ENCODE data around the gene PPP1R37. TPM values are rescaled to one million over a fixed set of nuclear protein-coding genes. Genes with fewer than 3 reads are reported as not detected.

Gene PPP1R37
- total RNA-seq, 1 donor from 2014 or later: 19.2 TPM

DNA sequence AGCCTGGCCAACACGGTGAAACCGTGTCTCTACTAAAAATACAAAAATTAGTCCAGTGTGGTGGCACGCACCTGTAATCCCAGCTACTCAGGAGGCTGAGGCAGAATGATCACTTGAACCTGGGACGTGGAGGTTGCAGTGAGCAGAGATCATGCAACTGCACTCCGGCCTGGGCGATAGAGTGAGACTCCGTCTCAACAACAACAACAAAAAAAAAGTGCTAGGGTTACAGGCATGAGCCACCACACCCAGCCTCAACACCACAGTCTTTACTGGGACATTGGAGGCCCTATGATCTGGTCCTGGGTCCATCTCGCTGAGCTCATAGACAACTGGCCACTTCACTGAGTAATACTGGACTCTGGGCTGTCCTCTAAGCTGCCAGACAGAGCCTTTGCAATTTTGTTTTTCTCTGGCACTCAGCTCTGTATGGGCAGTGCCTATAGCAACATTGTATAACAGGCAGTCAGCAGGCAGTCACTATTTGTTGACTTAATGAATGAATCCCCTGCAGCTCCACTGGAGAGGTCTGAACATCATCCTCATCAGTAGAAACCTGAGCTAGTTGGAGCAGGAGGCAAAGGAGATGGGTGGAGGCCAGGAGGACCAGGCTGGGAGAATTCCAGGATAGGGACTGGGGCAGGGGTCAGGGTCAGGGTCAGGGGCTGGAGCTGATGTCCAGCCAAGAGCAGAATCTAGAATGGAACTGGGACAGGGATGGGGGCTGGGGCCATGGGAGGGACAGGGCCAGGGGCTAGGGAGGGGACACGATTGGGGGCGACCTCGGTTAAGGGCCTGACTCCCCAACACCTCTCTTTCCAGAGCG, 93.7 kb downstream of the PPP1R37 start:
- no peak overlapping the region for H3K4me3 ChIP-seq (ENCODE audit: low read depth, low read length)
- TF ChIP-seq, protein P1, sequence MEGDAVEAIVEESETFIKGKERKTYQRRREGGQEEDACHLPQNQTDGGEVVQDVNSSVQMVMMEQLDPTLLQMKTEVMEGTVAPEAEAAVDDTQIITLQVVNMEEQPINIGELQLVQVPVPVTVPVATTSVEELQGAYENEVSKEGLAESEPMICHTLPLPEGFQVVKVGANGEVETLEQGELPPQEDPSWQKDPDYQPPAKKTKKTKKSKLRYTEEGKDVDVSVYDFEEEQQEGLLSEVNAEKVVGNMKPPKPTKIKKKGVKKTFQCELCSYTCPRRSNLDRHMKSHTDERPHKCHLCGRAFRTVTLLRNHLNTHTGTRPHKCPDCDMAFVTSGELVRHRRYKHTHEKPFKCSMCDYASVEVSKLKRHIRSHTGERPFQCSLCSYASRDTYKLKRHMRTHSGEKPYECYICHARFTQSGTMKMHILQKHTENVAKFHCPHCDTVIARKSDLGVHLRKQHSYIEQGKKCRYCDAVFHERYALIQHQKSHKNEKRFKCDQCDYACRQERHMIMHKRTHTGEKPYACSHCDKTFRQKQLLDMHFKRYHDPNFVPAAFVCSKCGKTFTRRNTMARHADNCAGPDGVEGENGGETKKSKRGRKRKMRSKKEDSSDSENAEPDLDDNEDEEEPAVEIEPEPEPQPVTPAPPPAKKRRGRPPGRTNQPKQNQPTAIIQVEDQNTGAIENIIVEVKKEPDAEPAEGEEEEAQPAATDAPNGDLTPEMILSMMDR (IDR thresholded peaks at IDR 0.05; ENCODE audit: insufficient read depth, low read length, severe bottlenecking): no peak

DNA sequence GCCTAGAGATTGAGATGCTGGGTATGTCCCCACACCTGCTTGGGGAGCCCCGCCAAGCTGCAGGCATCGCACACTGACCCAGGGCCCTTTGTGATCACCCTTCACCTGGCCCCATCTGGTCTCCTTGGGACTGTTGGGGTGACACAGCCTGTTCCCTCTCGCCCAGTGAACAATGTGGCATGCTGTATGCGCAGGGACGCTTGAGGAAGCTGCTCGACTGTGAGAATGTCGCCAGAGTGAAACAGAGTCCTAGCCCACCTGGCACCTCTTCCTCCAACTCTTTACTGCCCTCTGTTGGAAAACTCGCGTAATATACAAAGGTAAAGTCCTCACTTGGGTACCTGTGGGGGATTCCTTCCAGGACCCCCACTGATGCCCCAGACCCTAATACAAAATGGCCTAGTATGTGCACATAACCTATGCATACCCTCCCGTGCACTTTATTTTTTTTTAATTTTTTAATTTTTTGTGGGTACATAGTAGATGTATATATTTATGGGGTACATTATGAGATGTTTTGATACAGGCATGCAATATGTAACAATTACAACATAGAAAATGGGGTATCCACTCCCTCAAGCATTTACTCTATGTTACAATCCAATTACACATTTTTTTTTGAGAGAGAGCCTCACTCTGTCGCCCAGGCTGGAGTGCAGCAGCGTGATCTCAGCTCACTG, 94.6 kb downstream of the PPP1R37 start:
- TF ChIP-seq, protein P1 (IDR thresholded peaks at IDR 0.05; ENCODE audit: insufficient read depth, low read length, severe bottlenecking): peak; percentile 71
- Histone ChIP-seq H3K36me3 (ENCODE audit: control insufficient read depth, insufficient read depth, low read length) (no peaks in the 10 kb centered on the region), H3K4me3 (ENCODE audit: low read depth, low read length) (no peak overlapping the region), H3K27me3 (ENCODE audit: control insufficient read depth, insufficient read depth, low read length) (no peaks in the 10 kb centered on the region)
- no peak for FAIRE-seq
- no peak for DNase-seq (ENCODE audit: low read depth)

More for the DNA sequence above, 93.7 kb downstream of the PPP1R37 start:
- no peak for DNase-seq (ENCODE audit: low read depth)
- Histone ChIP-seq H3K36me3 (ENCODE audit: control insufficient read depth, insufficient read depth, low read length) (no peaks in the 10 kb centered on the region), H3K27me3 (ENCODE audit: control insufficient read depth, insufficient read depth, low read length) (no peaks in the 10 kb centered on the region)
- no peak for FAIRE-seq

DNA sequence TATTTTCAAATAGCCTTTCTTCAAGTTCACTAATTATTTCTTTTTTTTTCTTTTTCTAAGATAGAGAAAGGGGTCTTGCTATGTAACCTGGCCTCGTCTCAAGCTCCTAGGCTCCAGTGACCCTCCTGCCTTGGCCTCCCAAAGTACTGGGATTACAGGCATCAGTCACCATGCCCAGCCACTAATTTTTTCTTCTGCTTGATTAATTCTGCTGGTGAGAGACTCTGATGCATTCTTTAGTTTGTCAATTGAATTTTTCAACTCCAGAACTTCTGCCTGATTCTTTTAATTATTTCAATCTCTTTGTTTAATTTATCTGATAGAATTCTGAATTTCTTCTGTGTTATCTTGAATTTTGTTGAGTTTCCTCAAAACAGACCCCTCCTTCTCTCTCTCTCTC, 97.0 kb downstream of the PPP1R37 start:
- no peak for FAIRE-seq
- TF ChIP-seq, protein P1 (IDR thresholded peaks at IDR 0.05; ENCODE audit: insufficient read depth, low read length, severe bottlenecking): no peak
- H3K36me3 ChIP-seq (ENCODE audit: control insufficient read depth, insufficient read depth, low read length): no peaks in the 10 kb centered on the region
- H3K27me3 ChIP-seq (ENCODE audit: control insufficient read depth, insufficient read depth, low read length): no peaks in the 10 kb centered on the region
- no peak overlapping the region for H3K4me3 ChIP-seq (ENCODE audit: low read depth, low read length)
- no peak for DNase-seq (ENCODE audit: low read depth)

- Histone ChIP-seq H3K36me3 (ENCODE audit: control insufficient read depth, insufficient read depth, low read length) (no peaks in the 10 kb centered on the region), H3K4me3 (ENCODE audit: low read depth, low read length) (no peak overlapping the region), H3K27me3 (ENCODE audit: control insufficient read depth, insufficient read depth, low read length) (no peaks in the 10 kb centered on the region)
- FAIRE-seq (no peak), DNase-seq (ENCODE audit: low read depth) (peak; percentile 94)
- TF ChIP-seq, protein P1 (IDR thresholded peaks at IDR 0.05; ENCODE audit: insufficient read depth, low read length, severe bottlenecking): peak; percentile 10
Observed at GRCh38 chr19:45191375-45191774, 98.4 kb downstream of the PPP1R37 start.

DNA sequence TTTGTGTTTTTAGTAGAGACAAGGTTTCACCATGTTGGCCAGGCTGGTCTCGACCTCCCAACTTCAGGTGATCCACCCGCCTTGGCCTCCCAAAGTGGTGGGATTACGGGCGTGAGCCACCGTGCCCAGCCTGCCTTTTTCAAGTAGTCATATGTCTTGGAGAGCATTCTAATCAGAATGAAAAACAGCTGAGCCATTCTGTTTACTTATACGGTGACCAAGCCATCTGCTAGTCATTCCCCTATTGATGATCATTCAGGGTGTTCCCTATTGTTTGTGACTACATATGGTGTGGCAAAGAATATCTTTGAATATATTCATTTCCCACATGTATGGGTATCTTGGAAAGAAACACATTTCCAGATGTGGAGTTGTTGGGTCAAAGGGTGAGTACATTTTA, 102.8 kb downstream of the PPP1R37 start:
- Histone ChIP-seq H3K36me3 (ENCODE audit: control insufficient read depth, insufficient read depth, low read length) (no peaks in the 10 kb centered on the region), H3K4me3 (ENCODE audit: low read depth, low read length) (no peak overlapping the region), H3K27me3 (ENCODE audit: control insufficient read depth, insufficient read depth, low read length) (no peaks in the 10 kb centered on the region)
- no peak for FAIRE-seq
- DNase-seq (ENCODE audit: low read depth): no peak
- TF ChIP-seq, protein P1 (IDR thresholded peaks at IDR 0.05; ENCODE audit: insufficient read depth, low read length, severe bottlenecking): no peak

Other genes starting within 250 kb of the PPP1R37 start
- 30.3 and 66.6 TPM in 2 replicates for gene NECTIN2, start 246.9 kb upstream of the PPP1R37 start, total RNA-seq
- gene TOMM40, start 201.9 kb upstream of the PPP1R37 start, total RNA-seq: 47.6 and 82.9 TPM in 2 replicates
- gene APOE, start 187.4 kb upstream of the PPP1R37 start, total RNA-seq: 14.0 and 19.2 TPM in 2 replicates
- gene APOC1, start 178.6 kb upstream of the PPP1R37 start, total RNA-seq: 0.26 and 0.79 TPM in 2 replicates
- gene APOC4, start 150.9 kb upstream of the PPP1R37 start, total RNA-seq: not detected in 2 replicates
- gene APOC2, start 147.1 kb upstream of the PPP1R37 start, total RNA-seq: not detected in 2 replicates
- gene CLPTM1, start 137.8 kb upstream of the PPP1R37 start, total RNA-seq: 17.9 and 24.2 TPM in 2 replicates
- 2.1 and 3.7 TPM in 2 replicates for gene RELB, start 91.7 kb upstream of the PPP1R37 start, total RNA-seq
- gene CLASRP, start 54.1 kb upstream of the PPP1R37 start, total RNA-seq: 12.5 and 19.2 TPM in 2 replicates
- gene ZNF296, start 16.7 kb upstream of the PPP1R37 start, total RNA-seq: under 0.01 and 0.51 TPM in 2 replicates
- 21.3 and 23.2 TPM in 2 replicates for gene GEMIN7, start 13.9 kb upstream of the PPP1R37 start, total RNA-seq
- gene NKPD1, start 67.8 kb downstream of the PPP1R37 start, total RNA-seq: 0.53 and 1.0 TPM in 2 replicates
- gene TRAPPC6A, start 85.1 kb downstream of the PPP1R37 start, total RNA-seq: 11.4 and 24.5 TPM in 2 replicates
- gene BLOC1S3, start 85.6 kb downstream of the PPP1R37 start, total RNA-seq: 5.3 and 5.5 TPM in 2 replicates
- not detected in 2 replicates for gene EXOC3L2, start 152.2 kb downstream of the PPP1R37 start, total RNA-seq
- 10.8 and 14.8 TPM in 2 replicates for gene MARK4, start 158.1 kb downstream of the PPP1R37 start, total RNA-seq
- under 0.01 TPM in 1 of 2 replicates, not detected in the other for gene CKM, start 229.7 kb downstream of the PPP1R37 start, total RNA-seq
- 83.5 and 99.5 TPM in 2 replicates for gene KLC3, start 247.6 kb downstream of the PPP1R37 start, total RNA-seq